Neural cell (in vitro differentiated cells): ENCODE measurements around the gene PICALM. TPM values are rescaled to one million over a fixed set of nuclear protein-coding genes. Genes with fewer than 3 reads are reported as not detected.

Source experiments
- H2AFZ ChIP-seq: fragments of 200-600, 300-800 bp; sonication (generic), shearing (Covaris generic); 2 replicates; pipeline ENCODE4 v1.6.0; 2014; ENCODE audit warnings: low read depth, mild to moderate bottlenecking, antibody characterized with exemption, low read length, moderate library complexity
- H3F3A ChIP-seq: fragments of 200-600 bp; shearing (Covaris generic); 2 replicates; pipeline ENCODE4 v1.6.1; 2016; ENCODE audit warnings: mild to moderate bottlenecking, moderate library complexity, mixed read lengths, antibody characterized with exemption, low read length; ENCODE audit not compliant: insufficient read depth, poor library complexity, severe bottlenecking
- H3K27ac ChIP-seq: fragments of 200-600, 300-800 bp; sonication (generic), shearing (Covaris generic); 2 replicates; pipeline ENCODE4 v1.5.1; 2014; ENCODE audit warnings: mild to moderate bottlenecking, low read length, moderate library complexity
- H3K27me3 ChIP-seq: fragments of 300-800, 200-600 bp; sonication (generic), shearing (Covaris generic); 2 replicates; pipeline ENCODE4 v1.6.0; 2014; ENCODE audit warnings: mild to moderate bottlenecking, low read depth, low read length, moderate library complexity; ENCODE audit not compliant: insufficient read depth
- H3K36me3 ChIP-seq: fragments of 300-800, 200-600 bp; sonication (generic), shearing (Covaris generic); 2 replicates; pipeline ENCODE4 v1.5.1; 2014; ENCODE audit warnings: mild to moderate bottlenecking, antibody characterized with exemption, low read length, moderate library complexity; ENCODE audit not compliant: insufficient read depth
- H3K4me2 ChIP-seq: fragments of 300-800, 200-600 bp; sonication (generic), shearing (Covaris generic); 2 replicates; pipeline ENCODE4 v1.6.0; 2014; ENCODE audit warnings: mild to moderate bottlenecking, low read length
- H3K4me3 ChIP-seq: fragments of 300-800, 200-600 bp; sonication (generic), shearing (Covaris generic); 2 replicates; pipeline ENCODE4 v1.5.1; 2014; ENCODE audit warnings: mild to moderate bottlenecking, low read length, moderate library complexity
- H3K79me2 ChIP-seq: fragments of 200-600 bp; shearing (Covaris generic); replicated peaks from 2 replicates; pipeline ENCODE4 v1.6.0; 2014; ENCODE audit warnings: mild to moderate bottlenecking, low read length, moderate library complexity; ENCODE audit not compliant: insufficient read depth
- H3K9ac ChIP-seq: fragments of 300-800, 200-600 bp; sonication (generic), shearing (Covaris generic); 2 replicates; pipeline ENCODE4 v1.6.1; 2016; ENCODE audit warnings: mild to moderate bottlenecking, low read length, mixed read lengths
- H3K9me2 ChIP-seq: fragments of 200-600 bp; shearing (Covaris generic); 2 replicates; pipeline ENCODE4 v1.6.1; 2016; ENCODE audit warnings: mild to moderate bottlenecking, low read length, mixed read lengths; ENCODE audit not compliant: insufficient read depth
- H3K9me3 ChIP-seq: fragments of 200-600, 300-800 bp; sonication (generic), shearing (Covaris generic); 2 replicates; pipeline ENCODE4 v1.6.1; 2016; ENCODE audit warnings: mild to moderate bottlenecking, mixed run types, low read length, moderate library complexity, mixed read lengths
- H4K20me1 ChIP-seq: fragments of 200-600 bp; shearing (Covaris generic); 2 replicates; pipeline ENCODE4 v1.6.1; 2016; ENCODE audit warnings: mild to moderate bottlenecking, mixed run types; ENCODE audit not compliant: insufficient read depth
- CTCF ChIP-seq: fragments of 450-650 bp; IDR thresholded peaks from 2 replicates; pipeline ENCODE4 v1.5.1; 2014; ENCODE audit warnings: antibody characterized with exemption, mild to moderate bottlenecking, moderate library complexity; ENCODE audit not compliant: poor library complexity, severe bottlenecking
- EP300 ChIP-seq: fragments of 450-650 bp; conservative IDR thresholded peaks from 2 replicates; pipeline ENCODE4 v1.6.1; 2014; ENCODE audit warnings: antibody characterized with exemption, mild to moderate bottlenecking, moderate library complexity; ENCODE audit not compliant: poor library complexity, severe bottlenecking
- EZH2 ChIP-seq: fragments of 200-600, 300-800 bp; shearing (Covaris generic), sonication (generic); IDR thresholded peaks from 2 replicates; pipeline ENCODE4 v1.6.1; 2014; ENCODE audit warnings: antibody characterized with exemption, low read length, borderline replicate concordance, mild to moderate bottlenecking; ENCODE audit not compliant: insufficient read depth, poor library complexity, severe bottlenecking
- MXI1 ChIP-seq: fragments of 450-650 bp; conservative IDR thresholded peaks from 2 replicates; pipeline ENCODE4 v1.6.1; 2014; ENCODE audit warnings: antibody characterized with exemption, mild to moderate bottlenecking; ENCODE audit not compliant: poor library complexity, severe bottlenecking
- POLR2AphosphoS5 ChIP-seq: IDR thresholded peaks from 2 replicates; pipeline ENCODE4 v1.6.1; 2012
- RAD21 ChIP-seq: fragments of 450-650 bp; conservative IDR thresholded peaks from 2 replicates; pipeline ENCODE4 v1.6.1; 2014; ENCODE audit warnings: antibody characterized with exemption, mild to moderate bottlenecking, moderate library complexity
- REST ChIP-seq: IDR thresholded peaks from 2 replicates; pipeline ENCODE4 v1.6.1; 2012; ENCODE audit warnings: borderline replicate concordance
- SMC3 ChIP-seq: fragments of 450-650 bp; conservative IDR thresholded peaks from 2 replicates; pipeline ENCODE4 v1.6.1; 2014; ENCODE audit warnings: antibody characterized with exemption, mild to moderate bottlenecking, moderate library complexity; ENCODE audit not compliant: poor library complexity
- TAF1 ChIP-seq: IDR thresholded peaks from 2 replicates; pipeline ENCODE4 v1.6.1; 2012; ENCODE audit warnings: low read depth
- polyA plus RNA-seq: library from polyadenylated mRNA; depleted of rRNA; stranded (reverse); fragments of >200 nt; gene quantifications from 2 replicates; pipeline ENCODE4 v1.2.3, GENCODE V29; 2014

Gene PICALM
- polyA plus RNA-seq, 1 donor from 2014 or later = 161 TPM

- H3K79me2 ChIP-seq = peaks cover 93% of the 10 kb centered on the region
Measured at GRCh38 chr11:86050196-86050709, 18.6 kb downstream of the PICALM start.

GRCh38 chr11:86047275-86047991, 21.5 kb downstream of the PICALM start:
- Histone ChIP-seq H3K9me2 (no peaks in the 10 kb centered on the region), H2AFZ (no peak overlapping the region), H3K4me3 (no peak overlapping the region), H3K9ac (no peak overlapping the region), H3K79me2 (peaks cover 93% of the 10 kb centered on the region), H3F3A (no peaks in the 10 kb centered on the region), H3K4me2 (no peak overlapping the region), H3K27ac (no peak overlapping the region), H3K27me3 (no peaks in the 10 kb centered on the region), H3K9me3 (no peaks in the 10 kb centered on the region), H4K20me1 (peaks cover 14% of the 10 kb centered on the region), H3K36me3 (no peaks in the 10 kb centered on the region)
- TF ChIP-seq EZH2 (no peak), TAF1 (no peak), EP300 (no peak)

More at GRCh38 chr11:86050196-86050709, 18.6 kb downstream of the PICALM start:
- Histone ChIP-seq H3K36me3 (no peaks in the 10 kb centered on the region), H3K9me3 (no peaks in the 10 kb centered on the region), H3K27ac (no peak overlapping the region), H2AFZ (no peak overlapping the region), H3K9me2 (no peaks in the 10 kb centered on the region), H3K4me2 (no peak overlapping the region), H3K4me3 (no peak overlapping the region), H4K20me1 (peaks cover 8% of the 10 kb centered on the region), H3F3A (no peaks in the 10 kb centered on the region), H3K27me3 (no peaks in the 10 kb centered on the region), H3K9ac (no peak overlapping the region)
- no peak for TF ChIP-seq CTCF
- no peak for TF ChIP-seq EP300
- no peak for TF ChIP-seq MXI1
- no peak for TF ChIP-seq TAF1
- no peak for TF ChIP-seq POLR2AphosphoS5
- no peak for TF ChIP-seq RAD21
- TF ChIP-seq SMC3 = no peak
- no peak for TF ChIP-seq REST
